Ramos (cell line): ENCODE measurements around the gene CYRIA.

Experiments
- in situ Hi-C: fragments of 300-500 bp; cut with MboI; formaldehyde crosslinking; loops from one replicate; pipeline ENCODE4 v1.14.3; 2022; ENCODE audit warnings: low sequenced_read_pairs; ENCODE audit not compliant: unreplicated experiment

The CYRIA gene

GRCh38 chr2:16653083-16653375 is 12.6 kb downstream of the CYRIA start:
- in situ Hi-C loops, result no loop called here

GRCh38 chr2:16652296-16653082 is 13.1 kb downstream of the CYRIA start:
- in situ Hi-C loops, result no loop called here

- in situ Hi-C loops, result no loop called here
These were observed 15.1 kb downstream of the CYRIA start for GRCh38 chr2:16650287-16651249.

- in situ Hi-C loops, result no loop called here
These were observed 16.0 kb downstream of the CYRIA start for GRCh38 chr2:16649353-16650286.

- in situ Hi-C loops, result no loop called here
These were observed 17.5 kb downstream of the CYRIA start for GRCh38 chr2:16647992-16648617.

- in situ Hi-C loops, result no loop called here
These were observed 19.7 kb downstream of the CYRIA start for GRCh38 chr2:16645775-16646559.

GRCh38 chr2:16645088-16645487 is 20.5 kb downstream of the CYRIA start:
- in situ Hi-C loops, result no loop called here

GRCh38 chr2:16644221-16644925 is 21.3 kb downstream of the CYRIA start:
- in situ Hi-C loops, result no loop called here

GRCh38 chr2:16643099-16643498 is 22.5 kb downstream of the CYRIA start:
- in situ Hi-C loops, result no loop called here

- in situ Hi-C loops, result no loop called here
These were observed 23.5 kb downstream of the CYRIA start for GRCh38 chr2:16642088-16642487.

GRCh38 chr2:16641509-16641908 is 24.1 kb downstream of the CYRIA start:
- in situ Hi-C loops, result no loop called here

- in situ Hi-C loops, result no loop called here
These were observed 24.8 kb downstream of the CYRIA start for GRCh38 chr2:16640867-16641266.

- in situ Hi-C loops, result no loop called here
These were observed 25.5 kb downstream of the CYRIA start for GRCh38 chr2:16640001-16640700.

- in situ Hi-C loops, result no loop called here
These were observed 26.2 kb downstream of the CYRIA start for GRCh38 chr2:16639431-16639830.

- in situ Hi-C loops, result no loop called here
These were observed 26.7 kb downstream of the CYRIA start for GRCh38 chr2:16638946-16639345.

- in situ Hi-C loops, result no loop called here
These were observed 28.3 kb downstream of the CYRIA start for GRCh38 chr2:16637304-16637703.

- in situ Hi-C loops, result no loop called here
These were observed 29.6 kb downstream of the CYRIA start for GRCh38 chr2:16635791-16636699.
